NCI-H345 treated with DMSO at 0.1 percent for 48 hours (cell line): ENCODE data around the gene CASP1.

Experiments
- DNase-seq: peaks from one replicate; lab custom pipeline; 2025; ENCODE audit not compliant: unreplicated experiment; lab: John Stamatoyannopoulos, UW

The CASP1 gene

DNA sequence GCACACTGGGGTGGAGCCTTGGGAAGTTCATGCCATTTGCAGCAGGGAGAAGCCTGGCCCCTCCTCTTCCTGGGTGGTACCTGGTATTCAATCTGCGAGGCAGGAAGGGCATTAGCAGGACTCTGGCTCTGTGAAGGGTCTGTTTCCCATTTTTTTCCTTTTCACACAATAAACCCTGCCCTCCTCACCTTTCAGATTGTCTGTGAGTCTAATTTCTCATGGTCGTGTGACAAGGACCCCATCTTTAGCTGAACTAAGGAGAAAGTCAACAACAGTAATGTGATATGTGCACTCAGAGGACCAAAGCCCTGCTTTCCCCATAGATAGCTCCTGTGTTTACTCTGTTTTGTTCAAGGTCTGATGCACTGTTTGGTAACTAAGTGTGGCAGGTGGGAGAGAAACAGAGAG is 39.9 kb downstream of the CASP1 start:
- peak; percentile 96 for DNase-seq

DNA sequence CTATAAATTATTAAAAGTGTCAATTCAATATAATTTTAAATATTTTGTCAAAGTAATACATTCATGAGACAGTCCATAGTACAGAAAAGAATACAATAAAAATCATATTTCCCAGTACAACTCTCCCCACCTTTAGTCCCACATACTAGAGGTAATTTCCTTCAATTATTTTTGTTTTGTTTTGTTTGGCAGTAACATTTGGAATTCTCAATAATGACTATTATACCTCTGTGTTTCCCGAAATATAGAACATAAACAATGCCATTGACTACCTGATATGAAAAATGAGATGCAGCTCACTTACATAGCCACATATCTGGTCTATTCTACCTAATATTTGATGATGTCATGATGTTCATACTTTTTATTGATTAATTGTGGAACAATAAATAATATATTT is 42.2 kb downstream of the CASP1 start:
- DNase-seq: no peak

DNA sequence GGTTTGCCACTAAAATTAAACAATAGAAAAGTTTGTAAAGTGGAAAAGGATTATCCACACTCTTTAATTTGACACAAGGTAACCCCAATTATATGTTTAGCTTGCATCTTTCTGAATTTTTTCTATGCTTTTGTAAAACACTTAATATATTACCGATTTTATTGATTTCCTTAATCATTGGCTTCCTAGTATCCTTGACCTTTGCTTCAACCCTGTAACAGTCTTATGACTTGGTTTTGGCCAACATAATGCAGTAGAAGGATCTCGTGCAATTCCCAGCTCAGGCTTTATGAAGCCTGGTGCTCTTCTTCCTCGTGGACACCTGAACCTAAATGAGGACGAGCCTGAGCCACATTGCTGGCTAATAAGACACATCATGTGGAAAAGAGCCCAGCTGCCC is 43.0 kb downstream of the CASP1 start:
- DNase-seq: no peak

DNA sequence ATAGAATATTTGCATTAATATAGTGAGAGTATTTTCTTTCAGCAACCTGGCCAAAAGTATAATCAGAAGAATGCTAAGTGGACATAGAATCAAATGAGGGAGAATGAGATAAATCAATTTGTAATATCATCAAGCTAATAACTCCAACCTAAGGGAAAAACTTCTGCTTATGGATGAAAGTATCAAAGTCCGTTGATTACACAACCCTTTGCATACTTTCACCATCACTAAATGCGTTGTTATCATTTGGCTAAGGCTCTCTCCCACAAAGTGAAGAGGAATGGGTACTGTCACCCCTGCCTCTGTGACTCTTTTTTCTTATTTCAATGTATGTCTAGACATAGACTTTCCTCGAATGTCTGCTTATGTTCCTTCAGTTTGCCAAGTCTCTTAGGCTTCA is 50.1 kb downstream of the CASP1 start:
- no peak for DNase-seq

DNA sequence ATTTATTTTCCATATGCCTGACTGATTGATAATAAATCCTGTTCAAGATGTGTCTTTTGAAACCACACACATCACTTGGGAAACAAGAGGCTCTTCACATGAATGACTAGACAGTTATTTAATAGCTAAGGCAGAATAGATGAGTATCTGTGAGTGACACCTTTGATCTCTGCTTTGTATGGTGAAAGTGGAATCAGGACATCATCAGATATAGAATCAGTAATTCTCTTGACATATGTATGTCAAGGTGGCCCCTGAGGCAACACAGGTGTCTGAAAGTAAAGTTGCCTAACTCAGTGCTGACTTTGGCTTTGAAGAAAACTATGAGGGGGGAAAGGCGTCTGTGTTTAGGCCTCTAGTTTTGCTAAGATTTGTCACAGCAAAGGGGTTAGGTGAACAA is 55.1 kb downstream of the CASP1 start:
- no peak for DNase-seq
